IPS DF 6.9 (cell line): Measurements from ENCODE around the gene NSD1.
"Not testable (repeated sequence)": the region's sequence is repeated elsewhere in the genome, so short reads cannot be mapped to it uniquely, and the experiment has no call there.

Experiments
- DNase-seq: peaks from one replicate; pipeline ENCODE4 v3.0.0-alpha.2; 2013; ENCODE audit warnings: low read depth, low spot score
- H3K27ac ChIP-seq: one replicate; pipeline ENCODE4 v1.5.1; 2013; ENCODE audit warnings: low read length, control low read depth
- H3K27me3 ChIP-seq: 2 replicates; pipeline ENCODE4 v1.6.1; 2013; ENCODE audit warnings: mild to moderate bottlenecking, low read length; ENCODE audit not compliant: control insufficient read depth, insufficient read depth
- H3K36me3 ChIP-seq: 2 replicates; pipeline ENCODE4 v1.6.1; 2013; ENCODE audit warnings: low read length; ENCODE audit not compliant: control insufficient read depth, insufficient read depth
- H3K4me1 ChIP-seq: 2 replicates; pipeline ENCODE4 v1.6.1; 2013; ENCODE audit warnings: low read length; ENCODE audit not compliant: control insufficient read depth, insufficient read depth
- H3K4me3 ChIP-seq: 2 replicates; pipeline ENCODE4 v1.5.1; 2013; ENCODE audit warnings: mild to moderate bottlenecking, low read length
- H3K9me3 ChIP-seq: 2 replicates; pipeline ENCODE4 v1.6.1; 2013; ENCODE audit warnings: low read length, inconsistent platforms; ENCODE audit not compliant: control insufficient read depth, insufficient read depth
- WGBS: extraction: QIAGEN DNeasy Blood & Tissue Kit; methylation state at CpG from one replicate; pipeline ENCODE4 v1.1.7; 2013; ENCODE audit warnings: mixed read lengths, missing lambda C conversion rate; ENCODE audit not compliant: insufficient read length, insufficient coverage; 5-methylcytosine and 5-hydroxymethylcytosine counted together

NSD1 gene

DNA sequence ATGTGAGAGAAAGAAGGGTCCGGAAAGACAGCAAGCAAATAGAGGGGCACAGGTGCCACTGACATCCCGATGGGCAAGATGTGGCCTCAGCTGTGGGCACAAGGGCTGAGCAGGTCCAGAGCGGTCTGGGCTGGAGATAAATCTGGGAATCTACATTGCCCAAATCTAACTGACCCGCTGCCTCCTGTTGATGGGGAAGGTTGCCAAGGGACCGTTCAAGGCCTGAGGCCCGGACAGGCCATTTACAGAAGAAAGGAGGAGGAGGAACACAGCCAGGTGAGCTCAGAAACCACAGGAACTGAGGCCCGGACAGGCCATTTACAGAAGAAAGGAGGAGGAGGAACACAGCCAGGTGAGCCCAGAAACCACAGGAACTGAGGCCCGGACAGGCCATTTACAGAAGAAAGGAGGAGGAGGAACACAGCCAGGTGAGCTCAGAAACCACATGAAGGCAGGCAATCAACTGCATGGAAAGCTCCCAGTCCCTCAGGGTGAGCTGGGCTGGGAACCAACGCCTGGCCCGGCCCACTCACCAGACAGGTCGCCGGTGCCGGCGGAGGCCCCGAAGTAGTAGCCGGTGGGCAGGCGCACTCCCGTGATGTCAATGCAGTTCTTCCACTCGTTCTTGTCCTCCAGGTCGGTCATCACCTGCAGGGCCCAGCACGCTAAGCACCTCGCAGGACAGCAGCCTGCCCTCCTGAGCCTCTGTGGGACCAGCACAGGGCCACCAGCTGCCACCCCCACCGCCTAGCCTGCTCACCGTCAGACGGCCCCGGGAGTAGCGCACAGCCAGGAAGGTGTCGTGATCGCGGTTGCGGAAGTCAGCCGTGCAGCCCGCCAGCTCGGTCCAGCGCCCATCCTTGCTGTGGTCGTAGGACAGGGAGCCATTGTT is 203.3 kb downstream of the NSD1 start:
- H3K4me1 ChIP-seq: peaks cover 2% of the 10 kb centered on the region; the same call in 1 of the 2 replicates
- H3K27ac ChIP-seq: no peak overlapping the region
- no CpG with 5 or more reads among the region's 36 CpGs for WGBS
- no peak overlapping the region for H3K4me3 ChIP-seq
- no peaks in the 10 kb centered on the region for H3K27me3 ChIP-seq
- H3K9me3 ChIP-seq: no peaks in the 10 kb centered on the region
- no peak for DNase-seq
- H3K36me3 ChIP-seq: peaks cover 41% of the 10 kb centered on the region

DNA sequence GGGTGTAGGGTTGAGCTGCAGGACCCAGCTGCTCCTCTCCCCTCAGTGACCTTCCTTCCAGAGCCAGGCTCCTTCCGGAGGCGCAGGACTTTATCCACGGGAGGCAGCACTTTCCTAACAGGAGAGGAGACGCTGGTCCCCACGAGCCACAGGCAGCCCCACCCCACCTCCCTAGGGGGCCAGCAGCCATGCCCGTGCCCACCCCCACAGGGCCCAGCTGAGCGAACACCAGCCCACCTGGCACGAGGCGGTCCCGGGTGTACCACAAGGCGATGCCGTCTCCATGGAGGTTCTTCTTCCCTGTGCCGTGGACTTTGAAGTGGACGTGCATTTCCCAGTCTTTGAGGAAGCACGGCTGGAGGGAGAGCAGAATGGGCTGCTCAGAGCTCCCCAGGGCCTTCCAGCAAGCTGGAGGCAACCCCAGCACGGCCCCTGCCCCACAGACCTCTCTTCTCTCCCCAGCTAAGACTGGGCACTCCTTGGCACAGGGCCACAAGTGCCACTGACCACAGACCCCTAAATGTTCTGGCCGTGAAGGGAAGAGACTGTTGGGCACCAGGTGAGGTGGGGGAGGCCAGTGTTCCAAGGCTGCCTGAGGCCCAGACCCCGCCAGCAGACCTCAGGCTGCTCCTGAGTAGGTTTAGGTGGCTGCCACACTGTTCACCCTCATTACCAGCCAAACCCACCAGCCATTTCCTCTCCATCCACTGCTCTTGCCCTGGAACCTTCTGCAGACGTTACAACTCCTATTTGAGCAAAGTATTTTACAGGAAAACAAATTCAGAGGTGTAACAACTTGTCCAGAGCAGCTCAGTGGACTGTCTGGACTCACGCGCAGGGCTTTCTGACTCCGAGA is 204.9 kb downstream of the NSD1 start:
- Histone ChIP-seq H3K27ac (no peak overlapping the region), H3K4me1 (peaks cover 2% of the 10 kb centered on the region; the same call in 1 of the 2 replicates), H3K36me3 (peaks cover 35% of the 10 kb centered on the region), H3K27me3 (no peaks in the 10 kb centered on the region), H3K9me3 (no peaks in the 10 kb centered on the region), H3K4me3 (no peak overlapping the region)
- DNase-seq: no peak
- no CpG with 5 or more reads among the region's 22 CpGs for WGBS

DNA sequence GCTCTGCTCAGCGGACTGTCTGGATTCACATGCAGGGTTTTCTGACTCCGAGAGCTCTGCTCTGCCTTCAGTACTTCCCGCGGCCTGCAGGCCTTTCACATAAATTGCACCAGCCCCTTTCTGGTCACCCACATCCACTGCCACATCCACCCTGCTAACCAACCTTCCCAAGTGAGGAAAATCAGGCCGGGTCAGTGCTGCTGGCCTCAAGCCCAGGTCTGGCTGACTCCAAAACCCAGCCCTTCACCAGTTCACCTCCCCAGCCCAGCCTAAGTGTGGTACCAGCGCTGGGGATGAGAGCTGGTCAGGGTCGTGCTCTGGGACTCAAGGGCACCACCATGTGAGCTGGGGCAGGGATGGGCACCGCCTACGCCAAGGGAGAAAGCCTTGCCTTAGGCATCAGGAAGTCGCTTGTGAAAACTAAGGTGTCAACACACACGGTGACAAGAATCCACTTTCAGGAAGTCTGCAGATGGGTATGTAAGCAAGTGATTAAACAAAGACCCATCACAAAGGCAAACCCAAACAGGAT is 205.6 kb downstream of the NSD1 start:
- no peak for DNase-seq
- Histone ChIP-seq H3K27me3 (no peaks in the 10 kb centered on the region), H3K4me1 (peaks cover 2% of the 10 kb centered on the region; the same call in 1 of the 2 replicates), H3K27ac (no peak overlapping the region), H3K36me3 (peaks cover 29% of the 10 kb centered on the region), H3K9me3 (no peaks in the 10 kb centered on the region), H3K4me3 (no peak overlapping the region)
- no CpG with 5 or more reads among the region's 11 CpGs for WGBS

DNA sequence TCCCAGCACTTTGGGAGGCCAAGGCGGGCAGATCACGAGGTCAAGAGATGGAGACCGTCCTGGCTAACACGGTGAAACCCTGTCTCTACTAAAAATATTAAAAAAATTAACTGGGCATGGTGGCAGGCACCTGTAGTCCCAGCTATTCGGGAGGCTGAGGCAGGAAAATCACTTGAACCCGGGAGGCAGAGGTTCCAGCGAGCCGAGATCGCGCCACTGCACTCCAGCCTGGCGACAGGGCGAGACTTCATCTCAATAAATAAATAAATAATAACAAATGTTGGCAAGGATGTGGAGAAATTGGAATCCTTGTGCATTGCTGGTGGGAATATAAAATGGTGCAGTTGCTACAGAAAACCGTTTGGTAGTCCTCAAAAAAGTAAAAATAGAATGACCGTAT is 209.4 kb downstream of the NSD1 start:
- not testable (repeated sequence) for H3K9me3 ChIP-seq, H3K4me1 ChIP-seq, H3K27me3 ChIP-seq, DNase-seq, H3K36me3 ChIP-seq, H3K27ac ChIP-seq, H3K4me3 ChIP-seq
- no CpG with 5 or more reads among the region's 14 CpGs for WGBS

DNA sequence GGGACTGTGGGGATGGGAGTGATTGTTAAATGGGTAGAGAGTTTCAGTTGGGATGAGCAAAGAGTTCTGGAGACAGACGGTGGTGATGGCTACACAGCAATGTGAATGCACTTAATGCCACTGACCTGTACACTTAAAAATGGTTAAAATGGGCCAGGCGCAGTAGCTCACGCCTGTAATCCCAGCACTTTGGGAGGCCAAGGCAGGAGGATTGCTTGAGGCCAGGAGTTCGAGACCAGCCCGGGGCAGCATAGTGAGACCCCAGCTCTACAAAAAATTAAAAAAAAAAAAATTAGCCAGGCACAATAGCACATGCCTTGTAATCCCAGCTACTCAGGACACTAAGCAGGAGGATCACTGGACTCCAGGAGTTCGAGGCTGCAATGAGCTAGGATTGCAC is 210.2 kb downstream of the NSD1 start:
- WGBS: no CpG with 5 or more reads among the region's 6 CpGs
- no peak overlapping the region for H3K4me3 ChIP-seq
- no peaks in the 10 kb centered on the region for H3K9me3 ChIP-seq
- no peaks in the 10 kb centered on the region for H3K4me1 ChIP-seq
- H3K27ac ChIP-seq: no peak overlapping the region
- H3K36me3 ChIP-seq: peaks cover under 1% of the 10 kb centered on the region; the same call in 1 of the 2 replicates
- no peak for DNase-seq
- no peaks in the 10 kb centered on the region for H3K27me3 ChIP-seq

GRCh38 chr5:177344891-177345290 is 211.3 kb downstream of the NSD1 start:
- H3K4me3 ChIP-seq: no peak overlapping the region
- peaks cover under 1% of the 10 kb centered on the region; the same call in 1 of the 2 replicates for H3K4me1 ChIP-seq
- H3K36me3 ChIP-seq: no peaks in the 10 kb centered on the region; the same call in 1 of the 2 replicates
- H3K9me3 ChIP-seq: no peaks in the 10 kb centered on the region
- no peaks in the 10 kb centered on the region for H3K27me3 ChIP-seq
- no peak for DNase-seq
- WGBS: no CpG with 5 or more reads among the region's 6 CpGs
- H3K27ac ChIP-seq: no peak overlapping the region

- H3K27me3 ChIP-seq: no peaks in the 10 kb centered on the region
- H3K36me3 ChIP-seq: no peaks in the 10 kb centered on the region; the same call in none of the 2 replicates
- H3K27ac ChIP-seq: no peak overlapping the region
- no CpG with 5 or more reads among the region's 4 CpGs for WGBS
- H3K4me1 ChIP-seq: peaks cover 2% of the 10 kb centered on the region; the same call in 1 of the 2 replicates
- H3K4me3 ChIP-seq: no peak overlapping the region
- no peaks in the 10 kb centered on the region for H3K9me3 ChIP-seq
- DNase-seq: no peak
Measured at GRCh38 chr5:177346820-177347219, 213.2 kb downstream of the NSD1 start.

DNA sequence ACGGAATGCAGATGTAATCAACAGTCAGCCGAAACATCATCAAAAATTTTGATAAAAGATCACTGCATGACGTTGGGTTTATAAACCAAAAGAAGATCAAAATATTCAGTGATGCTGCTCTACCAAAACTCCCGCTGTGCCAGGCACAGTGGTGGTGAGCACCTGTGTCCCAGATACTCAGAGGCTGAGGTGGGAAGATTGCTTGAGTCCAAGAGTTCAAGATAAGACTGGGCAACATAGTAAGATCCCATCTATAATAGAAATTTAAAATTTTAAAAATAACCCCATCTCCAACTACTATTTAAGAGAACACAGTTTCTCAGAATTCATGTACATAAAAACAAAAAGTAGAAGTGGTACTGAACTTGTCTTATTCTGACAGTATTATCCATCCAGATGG is 214.1 kb downstream of the NSD1 start:
- no CpG with 5 or more reads among the region's 4 CpGs for WGBS
- DNase-seq: no peak
- Histone ChIP-seq H3K4me1 (peaks cover 2% of the 10 kb centered on the region; the same call in 1 of the 2 replicates), H3K9me3 (no peaks in the 10 kb centered on the region), H3K27me3 (no peaks in the 10 kb centered on the region), H3K36me3 (no peaks in the 10 kb centered on the region; the same call in none of the 2 replicates), H3K4me3 (no peak overlapping the region), H3K27ac (no peak overlapping the region)

DNA sequence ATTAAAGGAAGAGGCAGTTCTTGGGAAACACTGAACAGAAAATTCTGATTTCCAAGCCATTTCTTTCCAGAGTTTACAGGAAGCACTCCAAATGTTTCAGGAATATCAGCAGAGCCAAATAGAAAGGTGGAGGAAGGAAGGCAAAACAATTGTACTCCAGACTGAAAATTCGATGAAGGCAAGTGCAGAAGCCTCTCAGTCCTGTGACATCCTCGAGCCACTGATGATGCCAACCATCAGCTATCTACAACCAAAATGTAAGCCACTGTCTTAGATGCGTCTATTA is 215.7 kb downstream of the NSD1 start:
- Histone ChIP-seq H3K4me1 (peaks cover 2% of the 10 kb centered on the region; the same call in 1 of the 2 replicates), H3K9me3 (no peaks in the 10 kb centered on the region), H3K27ac (no peak overlapping the region), H3K27me3 (no peaks in the 10 kb centered on the region), H3K4me3 (no peak overlapping the region), H3K36me3 (no peaks in the 10 kb centered on the region; the same call in 1 of the 2 replicates)
- no CpG with 5 or more reads among the region's 3 CpGs for WGBS
- no peak for DNase-seq

- Histone ChIP-seq H3K27ac (no peak overlapping the region), H3K9me3 (no peaks in the 10 kb centered on the region), H3K4me1 (peaks cover 2% of the 10 kb centered on the region; the same call in 1 of the 2 replicates), H3K27me3 (no peaks in the 10 kb centered on the region), H3K36me3 (no peaks in the 10 kb centered on the region; the same call in 1 of the 2 replicates), H3K4me3 (no peak overlapping the region)
- no CpG with 5 or more reads among the region's 5 CpGs for WGBS
- DNase-seq: no peak
Measured at GRCh38 chr5:177349762-177350161, 216.2 kb downstream of the NSD1 start.
